ENCODE measurements around the gene KLF18. TPM values are rescaled to one million over a fixed set of nuclear protein-coding genes. Genes with fewer than 3 reads are reported as not detected.

The KLF18 gene
- total RNA-seq = not detected
- not detected for polyA plus RNA-seq (ENCODE audit: insufficient read length in 6 of 6)
- long read RNA-seq, donor 1 = 0 reads
- long read RNA-seq, donor 2 = 0 reads
- long read RNA-seq, donor 3 = 0 reads
- long read RNA-seq, donor 4 = 0 reads
- long read RNA-seq, donor 5 = 0 reads
- long read RNA-seq, donor 6 = 0 reads
- long read RNA-seq, donor 7 = 0 reads
- long read RNA-seq, donor 8 = 0 reads
- long read RNA-seq, donor 9 = 0 reads
- long read RNA-seq, donor 10 = 0 reads
- long read RNA-seq, donor 11 = 0 reads
- long read RNA-seq, donor 12 = 0 reads

GRCh38 chr1:44141531-44141930 is at the start of gene KLF18:
Gene KLF18 (minus strand): TSS chr1:44141631. CDS start chr1:44141631, 0 bp downstream.
- Histone ChIP-seq H3K4me3 (no peak within 1 kb of the TSS), H3K9me3 (peaks cover 0 to 33% of the 10 kb centered on the region in 2 donors), H3K4me1 (no peaks in the 10 kb centered on the region), H3K27me3 (no peaks in the 10 kb centered on the region), H3K36me3 (no peaks in the 10 kb centered on the region), H3K27ac (no peak within 1 kb of the TSS)
- intact Hi-C loops (cut with DNase I) = no loop called here
- ATAC-seq = no peak
- TF ChIP-seq, protein P1, sequence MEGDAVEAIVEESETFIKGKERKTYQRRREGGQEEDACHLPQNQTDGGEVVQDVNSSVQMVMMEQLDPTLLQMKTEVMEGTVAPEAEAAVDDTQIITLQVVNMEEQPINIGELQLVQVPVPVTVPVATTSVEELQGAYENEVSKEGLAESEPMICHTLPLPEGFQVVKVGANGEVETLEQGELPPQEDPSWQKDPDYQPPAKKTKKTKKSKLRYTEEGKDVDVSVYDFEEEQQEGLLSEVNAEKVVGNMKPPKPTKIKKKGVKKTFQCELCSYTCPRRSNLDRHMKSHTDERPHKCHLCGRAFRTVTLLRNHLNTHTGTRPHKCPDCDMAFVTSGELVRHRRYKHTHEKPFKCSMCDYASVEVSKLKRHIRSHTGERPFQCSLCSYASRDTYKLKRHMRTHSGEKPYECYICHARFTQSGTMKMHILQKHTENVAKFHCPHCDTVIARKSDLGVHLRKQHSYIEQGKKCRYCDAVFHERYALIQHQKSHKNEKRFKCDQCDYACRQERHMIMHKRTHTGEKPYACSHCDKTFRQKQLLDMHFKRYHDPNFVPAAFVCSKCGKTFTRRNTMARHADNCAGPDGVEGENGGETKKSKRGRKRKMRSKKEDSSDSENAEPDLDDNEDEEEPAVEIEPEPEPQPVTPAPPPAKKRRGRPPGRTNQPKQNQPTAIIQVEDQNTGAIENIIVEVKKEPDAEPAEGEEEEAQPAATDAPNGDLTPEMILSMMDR (IDR thresholded peaks at IDR 0.05) = no peak
- no peak for DNase-seq

DNA sequence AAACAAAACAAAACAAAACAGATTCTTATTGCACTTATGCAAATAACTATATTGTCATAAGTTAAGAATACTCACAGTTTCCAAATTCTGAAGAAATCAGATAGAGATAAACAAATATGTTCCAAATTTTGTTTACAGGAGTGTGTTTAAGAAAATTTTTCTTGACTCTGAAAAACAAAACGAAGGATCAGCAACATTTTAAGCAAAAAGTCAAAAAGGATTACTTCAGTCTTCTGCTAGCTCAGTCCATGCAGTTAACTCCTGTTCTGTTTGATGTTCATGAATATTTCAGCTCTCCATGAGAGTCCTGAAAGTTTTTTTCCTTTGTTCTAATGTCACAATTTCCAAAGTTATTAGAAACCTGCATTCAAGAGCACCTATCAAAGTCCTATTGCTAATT is 33.2 kb upstream of the KLF18 start:
- intact Hi-C loops (cut with DNase I) = no loop called here

GRCh38 chr1:44170281-44170823 is 28.9 kb upstream of the KLF18 start:
- H3K27ac ChIP-seq = no peak overlapping the region

More for the DNA sequence above, 33.2 kb upstream of the KLF18 start:
- Histone ChIP-seq H3K9me3 (peaks cover 0 to 12% of the 10 kb centered on the region in 2 donors), H3K4me1 (no peaks in the 10 kb centered on the region), H3K36me3 (no peaks in the 10 kb centered on the region), H3K27ac (no peak overlapping the region), H3K4me3 (no peak overlapping the region), H3K27me3 (no peaks in the 10 kb centered on the region)
- DNase-seq = no peak
- ATAC-seq = no peak
- TF ChIP-seq, protein P1 (IDR thresholded peaks at IDR 0.05) = no peak

DNA sequence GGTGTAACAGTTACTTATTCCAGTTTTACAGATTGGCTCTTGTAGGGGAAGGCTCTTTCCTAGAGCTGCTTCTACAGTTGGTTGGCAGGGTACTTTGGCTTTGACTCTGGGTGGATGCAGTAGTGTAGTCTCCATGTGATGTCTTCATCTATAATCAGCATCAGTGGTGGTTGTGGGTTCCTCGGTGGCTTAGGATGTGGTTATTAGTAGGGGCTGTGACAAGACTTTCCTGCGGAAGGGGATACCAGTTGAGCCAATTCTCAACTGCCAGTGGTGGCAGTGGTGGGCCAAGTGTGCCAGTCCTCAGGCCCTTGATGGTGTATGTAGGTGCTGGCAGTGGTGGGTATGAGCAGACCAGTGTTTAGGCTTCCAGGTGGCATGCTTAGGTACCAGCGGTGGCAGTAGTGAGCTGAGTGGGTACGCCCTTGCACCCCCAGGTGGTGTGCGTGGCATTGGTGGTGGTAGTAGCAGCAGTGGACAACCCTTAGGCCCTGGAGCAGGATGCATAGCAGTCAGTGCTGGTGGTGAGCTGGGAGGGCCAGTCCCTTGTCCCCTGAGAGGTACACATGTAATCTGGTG is 27.2 kb upstream of the KLF18 start:
- Histone ChIP-seq H3K27me3 (no peaks in the 10 kb centered on the region), H3K9me3 (no peaks in the 10 kb centered on the region), H3K36me3 (no peaks in the 10 kb centered on the region), H3K4me3 (no peak overlapping the region), H3K4me1 (no peaks in the 10 kb centered on the region), H3K27ac (no peak overlapping the region)
- TF ChIP-seq, protein P1 (IDR thresholded peaks at IDR 0.05) = no peak
- DNase-seq = no peak
- intact Hi-C loops (cut with DNase I) = no loop called here
- ATAC-seq = no peak

More at GRCh38 chr1:44170281-44170823, 28.9 kb upstream of the KLF18 start:
- intact Hi-C loops (cut with DNase I) = no loop called here
- ATAC-seq = no peak
- TF ChIP-seq, protein P1 (IDR thresholded peaks at IDR 0.05) = no peak
- peaks cover 0 to 5% of the 10 kb centered on the region in 2 donors for H3K9me3 ChIP-seq
- no peaks in the 10 kb centered on the region for H3K4me1 ChIP-seq
- DNase-seq = no peak
- no peak overlapping the region for H3K4me3 ChIP-seq
- no peaks in the 10 kb centered on the region for H3K36me3 ChIP-seq
- no peaks in the 10 kb centered on the region for H3K27me3 ChIP-seq

GRCh38 chr1:44161546-44161945 is 20.1 kb upstream of the KLF18 start:
- intact Hi-C loops (cut with DNase I) = no loop called here
- Histone ChIP-seq H3K36me3 (no peaks in the 10 kb centered on the region), H3K27me3 (no peaks in the 10 kb centered on the region), H3K4me1 (no peaks in the 10 kb centered on the region), H3K4me3 (no peak overlapping the region), H3K27ac (no peak overlapping the region), H3K9me3 (peaks cover 0 to 3% of the 10 kb centered on the region in 2 donors)
- no peak for ATAC-seq
- TF ChIP-seq, protein P1 (IDR thresholded peaks at IDR 0.05) = no peak
- DNase-seq = no peak
